Gastroesophageal sphincter (tissue), 3 donors: ENCODE data around the gene CAV1.

ENCODE experiments used
- EP300 ChIP-seq: sonication (generic); formaldehyde crosslinking; IDR thresholded peaks from one replicate; pipeline ENCODE4 v1.6.1; 2017; ENCODE audit warnings: antibody characterized with exemption, mild to moderate bottlenecking
- POLR2A ChIP-seq, 2 donors: fragments of 450-650 bp; IDR thresholded peaks; one replicate each; pipeline ENCODE4 v1.6.1; 2017; ENCODE audit warnings: antibody characterized with exemption in 2 of 2, mild to moderate bottlenecking in 2 of 2, moderate library complexity in 1 of 2
- POLR2AphosphoS5 ChIP-seq: sonication (generic); formaldehyde crosslinking; IDR thresholded peaks from one replicate; pipeline ENCODE4 v1.6.1; 2017; ENCODE audit warnings: antibody characterized with exemption
- TF ChIP-seq, protein P1 (sequence below), 4 experiments: fragments of 200-600 bp in 2 of 4; fragments of 450-650 bp in 2 of 4; sonication (generic) in 1 of 4; IDR thresholded peaks; one replicate each; pipeline ENCODE4 v1.5.1; 2017 to 2019; ENCODE audit warnings: antibody characterized with exemption in 4 of 4, mild to moderate bottlenecking in 2 of 4, moderate library complexity in 2 of 4

DNA sequence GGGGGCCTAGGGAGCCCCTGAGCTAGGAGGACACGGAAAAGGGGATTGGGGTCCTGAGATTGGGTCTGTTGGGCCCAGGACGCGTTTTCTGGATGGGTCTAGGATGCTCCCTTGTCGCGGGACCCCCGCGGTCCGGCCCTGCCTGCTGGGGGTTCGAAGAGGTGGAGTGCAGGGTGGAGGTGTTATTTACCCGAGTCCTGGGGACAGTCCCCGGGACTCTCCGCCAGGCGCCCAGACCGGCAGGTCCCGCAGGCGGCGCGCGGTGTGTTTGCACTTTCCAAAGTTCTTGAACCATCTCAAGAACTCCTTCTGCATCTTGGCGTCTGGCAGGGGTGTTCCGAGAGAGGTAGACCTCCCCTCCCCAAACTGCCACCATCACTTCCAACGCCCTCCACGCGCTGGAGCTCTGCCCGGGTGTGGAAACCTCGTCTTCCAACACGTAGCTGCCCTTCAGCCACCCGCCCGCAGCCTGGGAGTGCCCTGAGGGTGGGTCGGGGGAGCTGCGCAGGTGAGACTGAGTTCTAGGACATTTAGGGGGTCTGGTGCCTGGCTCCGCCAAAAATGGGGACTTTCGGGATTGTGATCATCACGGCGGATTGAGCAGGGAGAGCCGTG is 569 bp downstream of the CAV1 start:
- TF ChIP-seq POLR2AphosphoS5 (no peak), POLR2A (IDR thresholded peaks at IDR 0.05) (no peak), EP300 (no peak)
- TF ChIP-seq, protein P1, sequence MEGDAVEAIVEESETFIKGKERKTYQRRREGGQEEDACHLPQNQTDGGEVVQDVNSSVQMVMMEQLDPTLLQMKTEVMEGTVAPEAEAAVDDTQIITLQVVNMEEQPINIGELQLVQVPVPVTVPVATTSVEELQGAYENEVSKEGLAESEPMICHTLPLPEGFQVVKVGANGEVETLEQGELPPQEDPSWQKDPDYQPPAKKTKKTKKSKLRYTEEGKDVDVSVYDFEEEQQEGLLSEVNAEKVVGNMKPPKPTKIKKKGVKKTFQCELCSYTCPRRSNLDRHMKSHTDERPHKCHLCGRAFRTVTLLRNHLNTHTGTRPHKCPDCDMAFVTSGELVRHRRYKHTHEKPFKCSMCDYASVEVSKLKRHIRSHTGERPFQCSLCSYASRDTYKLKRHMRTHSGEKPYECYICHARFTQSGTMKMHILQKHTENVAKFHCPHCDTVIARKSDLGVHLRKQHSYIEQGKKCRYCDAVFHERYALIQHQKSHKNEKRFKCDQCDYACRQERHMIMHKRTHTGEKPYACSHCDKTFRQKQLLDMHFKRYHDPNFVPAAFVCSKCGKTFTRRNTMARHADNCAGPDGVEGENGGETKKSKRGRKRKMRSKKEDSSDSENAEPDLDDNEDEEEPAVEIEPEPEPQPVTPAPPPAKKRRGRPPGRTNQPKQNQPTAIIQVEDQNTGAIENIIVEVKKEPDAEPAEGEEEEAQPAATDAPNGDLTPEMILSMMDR (IDR thresholded peaks at IDR 0.05) = peak in 2 of 4 experiments; percentile 35 to 44
